GM04504 (cell line): Measurements from ENCODE around the gene SLC19A1.

Source experiments
- DNase-seq: peaks from one replicate; pipeline ENCODE4 v3.0.0-alpha.2; 2012; ENCODE audit warnings: low read depth

SLC19A1 gene

DNA sequence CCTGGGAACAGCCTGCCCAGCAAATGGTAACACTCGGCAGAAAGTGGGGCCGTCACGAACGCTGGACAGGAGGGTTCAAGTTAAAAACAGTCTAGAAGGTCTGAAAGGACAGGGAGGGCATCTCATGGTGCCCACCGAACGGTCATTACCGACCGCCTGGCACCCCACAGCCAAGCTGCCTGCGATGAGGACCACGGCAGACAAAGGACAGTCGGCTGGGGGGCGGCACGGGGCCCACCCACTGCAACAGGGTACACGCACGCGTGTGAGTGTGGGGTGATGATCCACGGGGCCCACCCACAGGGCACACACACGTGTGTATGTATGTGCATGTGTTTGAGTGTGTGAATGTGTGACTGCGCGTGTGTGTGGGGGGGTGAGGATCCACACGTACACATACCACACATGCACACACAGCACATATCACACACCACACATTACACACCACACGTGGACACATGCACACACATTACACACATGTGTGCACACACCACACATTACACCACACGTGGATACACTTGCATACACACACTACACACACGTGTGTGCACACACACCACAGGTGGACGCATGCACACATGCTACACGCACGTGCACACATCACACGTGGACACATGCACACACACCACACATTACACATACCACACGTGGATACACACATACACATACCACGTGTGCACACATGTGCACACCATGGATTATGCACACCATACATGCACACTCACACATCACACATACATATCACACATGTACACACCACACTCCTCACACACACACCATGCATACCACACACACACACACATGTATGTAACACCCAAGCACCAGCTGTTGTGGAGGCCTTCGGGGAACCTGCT, 63.2 kb downstream of the SLC19A1 start:
- no peak for DNase-seq

DNA sequence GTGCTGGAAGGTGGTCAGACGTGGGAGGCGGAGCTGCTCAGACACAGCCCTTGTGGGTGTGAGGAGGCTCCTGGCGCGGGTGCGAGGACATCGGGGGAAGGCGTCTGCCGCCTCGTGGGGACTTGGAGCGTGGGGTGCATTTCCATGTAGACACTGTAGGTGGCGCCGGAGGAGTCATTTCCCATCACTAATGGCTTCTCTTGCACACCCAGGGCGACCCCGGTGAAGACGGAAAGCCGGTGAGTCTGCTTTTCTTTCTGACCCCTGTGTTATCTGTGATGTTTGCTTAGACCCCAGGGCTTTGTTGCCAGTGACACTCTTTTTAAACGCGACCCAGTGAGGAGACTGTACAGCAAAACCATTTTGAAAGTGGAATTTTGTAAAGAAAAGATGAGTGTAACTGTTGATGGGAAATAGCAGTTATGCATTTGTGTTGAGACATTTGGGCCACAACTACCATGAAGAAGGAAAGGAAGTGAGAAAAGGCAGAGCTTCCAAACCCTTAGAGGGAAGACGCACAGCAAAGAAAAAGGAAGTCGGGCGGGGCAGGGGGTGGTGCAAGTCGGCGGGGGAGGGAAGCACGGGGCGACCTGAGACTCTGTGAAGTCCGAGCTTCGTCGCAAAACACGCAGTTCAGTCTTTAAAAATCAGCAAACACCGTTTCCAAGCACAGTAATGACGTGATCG, 64.0 kb downstream of the SLC19A1 start:
- DNase-seq: no peak

DNA sequence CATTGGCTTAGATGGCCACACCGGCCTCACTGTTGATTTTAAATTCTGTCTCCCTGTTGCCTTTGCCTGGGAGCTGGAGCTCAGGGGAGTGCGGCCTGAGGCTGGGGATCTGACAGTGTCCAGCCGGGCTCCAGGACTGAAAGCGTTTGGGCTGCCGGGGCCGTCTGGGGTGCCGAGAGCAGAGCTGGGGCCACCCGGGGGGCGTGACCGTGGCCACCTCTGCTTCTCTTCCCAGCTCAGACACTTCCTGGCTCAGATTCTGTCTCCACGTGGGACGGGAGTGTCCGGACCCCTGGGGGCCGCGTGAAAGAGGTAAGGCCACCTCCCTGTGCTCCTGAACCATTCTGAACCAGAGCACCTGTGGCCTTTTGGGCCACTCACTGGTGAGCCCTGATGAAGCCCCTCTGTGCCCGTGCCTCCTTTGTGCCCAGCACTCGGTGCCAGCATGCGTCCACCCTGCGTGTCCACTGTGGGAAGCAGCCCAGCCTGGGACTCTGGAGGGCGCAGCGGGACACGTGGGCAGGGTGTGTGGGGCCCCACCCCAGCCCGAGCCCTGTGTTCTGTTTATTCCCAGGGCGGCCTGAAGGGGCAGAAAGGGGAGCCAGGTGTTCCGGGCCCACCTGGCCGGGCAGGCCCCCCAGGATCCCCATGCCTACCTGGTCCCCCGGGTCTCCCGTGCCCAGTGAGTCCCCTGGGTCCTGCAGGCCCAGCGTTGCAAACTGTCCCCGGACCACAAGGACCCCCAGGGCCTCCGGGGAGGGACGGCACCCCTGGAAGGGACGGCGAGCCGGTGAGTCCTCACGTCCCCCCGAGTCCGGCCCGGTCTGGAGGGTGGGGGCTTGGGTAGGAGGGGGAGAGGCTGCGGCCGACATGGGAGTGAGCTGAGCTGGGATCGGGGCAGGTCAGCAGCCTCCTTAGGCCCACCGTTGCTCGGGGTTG, 64.8 kb downstream of the SLC19A1 start:
- no peak for DNase-seq

DNA sequence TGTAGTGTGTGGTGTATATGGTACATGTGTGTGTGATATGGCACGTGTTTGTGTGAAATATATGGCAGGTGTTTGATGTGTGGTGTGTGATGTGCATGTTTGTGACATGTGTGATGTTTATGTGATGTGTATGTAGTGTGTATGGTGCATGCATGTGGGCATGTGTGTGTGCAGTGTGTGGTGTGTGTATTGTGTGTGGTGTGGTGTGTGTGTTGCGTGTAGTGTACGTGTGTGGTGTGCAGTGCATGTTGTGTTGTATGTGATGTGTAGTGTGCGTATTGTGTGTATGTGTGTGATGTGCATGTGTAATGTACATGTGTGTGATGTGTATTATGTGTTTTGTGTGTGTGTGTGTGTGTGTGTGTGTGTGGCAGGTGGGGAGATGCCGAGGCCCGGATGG, 65.7 kb downstream of the SLC19A1 start:
- no peak for DNase-seq

DNA sequence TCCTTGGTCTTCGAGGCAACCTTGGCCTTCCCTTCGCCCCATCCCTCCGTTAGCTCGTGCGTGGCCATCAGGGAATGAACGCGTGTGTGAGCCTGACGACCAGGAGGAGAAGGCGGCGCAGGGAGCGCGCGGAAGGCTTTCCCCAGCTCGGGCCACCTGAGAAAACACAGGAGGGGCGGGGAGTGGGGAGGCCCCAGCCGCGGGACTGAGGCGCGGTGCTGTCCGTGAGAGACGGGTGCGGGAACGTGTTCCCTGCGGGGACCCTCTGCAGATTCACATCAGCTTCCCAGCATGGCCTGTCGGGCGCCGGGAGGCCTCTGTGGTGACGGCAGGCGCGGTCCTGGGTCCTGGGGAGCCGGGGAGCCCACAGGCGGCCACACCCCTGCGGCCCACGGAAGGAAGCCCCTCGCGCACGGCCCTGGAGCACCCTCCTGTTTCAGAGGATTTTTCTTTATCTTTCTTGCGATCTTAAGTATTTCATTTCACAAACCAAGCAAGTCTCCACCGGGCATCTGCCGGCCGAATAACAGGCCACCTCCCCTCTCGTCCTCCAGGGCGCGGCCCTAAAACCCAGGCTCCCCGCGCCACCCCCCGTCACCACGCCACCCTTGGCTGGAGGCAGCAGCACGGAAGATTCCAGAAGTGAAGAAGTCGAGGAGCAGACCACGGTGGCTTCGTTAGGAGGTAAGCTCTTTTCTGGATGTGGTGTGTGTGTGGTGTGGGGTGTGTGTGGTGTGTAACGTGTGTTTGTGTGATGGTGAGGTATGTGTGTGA, 66.3 kb downstream of the SLC19A1 start:
- DNase-seq: no peak

DNA sequence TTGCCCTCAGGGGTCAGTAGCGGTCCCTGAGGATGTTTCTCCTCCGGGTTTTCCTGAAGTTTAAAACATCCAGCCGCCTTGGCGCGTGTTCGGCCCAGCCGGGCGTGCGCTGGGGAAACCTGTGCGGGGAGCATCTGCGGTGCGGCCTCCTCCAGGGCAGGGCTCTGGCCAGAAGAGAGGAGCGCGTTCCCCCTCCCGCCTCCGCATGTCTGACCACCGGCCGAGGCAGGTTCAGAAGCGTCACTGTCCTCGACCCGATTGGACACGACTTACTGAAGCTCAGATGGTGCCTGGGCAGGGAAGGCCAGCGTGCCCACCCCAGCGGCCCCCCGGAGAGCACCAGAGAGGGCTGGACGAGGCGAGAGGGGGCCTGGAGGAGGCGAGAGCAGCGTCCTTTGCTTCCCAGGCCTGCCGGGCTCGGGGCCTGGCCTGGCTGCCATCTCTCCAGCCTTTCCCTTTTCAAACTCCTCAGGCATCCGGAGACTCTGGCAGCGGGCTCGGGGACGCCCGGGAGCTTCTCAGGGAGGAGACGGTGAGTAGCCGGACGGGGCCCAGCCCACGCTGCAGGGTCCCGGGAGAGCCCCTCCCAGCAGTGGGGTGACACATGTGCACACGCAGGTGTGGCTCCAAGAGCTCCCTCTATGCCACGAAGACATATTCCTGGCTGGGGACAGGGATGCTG, 67.1 kb downstream of the SLC19A1 start:
- DNase-seq: no peak

DNA sequence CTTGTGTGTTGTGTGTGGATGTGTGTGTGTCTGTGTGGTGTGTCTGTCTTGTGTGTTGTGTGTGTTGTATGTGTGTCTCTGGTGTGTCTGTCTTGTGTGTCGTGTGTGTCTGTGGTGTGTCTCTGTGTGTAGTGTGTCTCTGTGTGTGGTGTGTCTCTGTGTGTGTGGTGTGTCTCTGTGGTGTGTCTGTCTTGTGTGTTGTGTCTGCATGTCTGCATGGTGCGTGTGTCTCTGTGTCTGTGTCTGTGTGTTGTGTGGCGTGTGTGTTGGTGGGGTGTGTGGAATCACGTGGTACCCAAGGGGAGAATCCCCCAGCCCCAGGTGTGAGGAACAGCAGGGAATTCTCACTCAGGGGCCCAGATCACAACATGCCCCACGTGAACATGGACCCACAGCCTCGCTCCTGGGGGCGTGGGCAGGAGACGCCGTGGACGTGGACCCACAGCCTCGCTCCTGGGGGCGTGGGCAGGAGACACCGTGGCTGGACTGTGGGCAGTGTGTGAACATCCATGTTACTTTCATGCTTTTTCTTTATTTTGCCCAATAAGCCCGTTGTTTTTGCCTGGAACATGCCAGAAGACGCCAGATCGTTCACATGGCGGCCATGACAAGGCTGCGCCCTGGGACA, 67.8 kb downstream of the SLC19A1 start:
- no peak for DNase-seq

DNA sequence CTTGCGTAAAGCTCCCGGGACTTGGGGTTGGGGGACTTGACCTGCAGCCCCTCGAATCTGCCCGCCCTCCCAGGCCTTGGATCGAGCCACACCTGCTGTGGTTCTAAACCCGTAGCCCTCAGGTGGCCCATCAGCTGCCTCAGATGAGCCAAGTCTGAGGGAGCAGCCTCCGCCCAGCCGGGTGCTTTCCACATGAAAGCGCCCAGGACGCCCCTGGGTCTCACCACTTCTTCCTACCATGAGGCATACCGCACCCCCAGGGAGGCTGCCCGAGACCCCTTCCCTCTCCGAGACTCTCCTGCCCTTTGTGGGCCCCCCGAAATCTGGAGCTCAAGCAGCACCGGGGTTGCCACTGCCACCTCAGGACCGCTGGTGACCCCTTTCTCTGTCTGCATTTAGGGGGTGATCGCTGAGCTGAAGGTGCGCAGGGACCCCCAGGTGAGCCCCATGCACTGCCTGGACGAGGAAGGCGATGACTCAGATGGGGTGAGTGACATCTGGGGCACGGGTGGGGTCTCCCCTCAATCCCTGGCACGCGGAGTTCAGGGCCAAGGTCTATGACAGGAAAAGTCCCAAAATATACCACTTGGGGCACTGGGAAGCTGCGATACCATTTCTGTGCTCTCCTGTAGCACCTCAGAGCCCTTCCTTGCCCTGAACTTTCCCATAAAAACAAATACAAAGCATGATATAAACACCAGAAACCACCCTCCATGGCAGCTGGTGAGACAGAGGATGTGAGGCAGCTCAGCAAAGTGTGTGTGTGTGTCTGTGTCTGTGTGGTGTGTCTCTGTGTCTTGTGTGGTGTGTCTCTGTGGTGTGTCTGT, 68.5 kb downstream of the SLC19A1 start:
- DNase-seq: no peak

DNA sequence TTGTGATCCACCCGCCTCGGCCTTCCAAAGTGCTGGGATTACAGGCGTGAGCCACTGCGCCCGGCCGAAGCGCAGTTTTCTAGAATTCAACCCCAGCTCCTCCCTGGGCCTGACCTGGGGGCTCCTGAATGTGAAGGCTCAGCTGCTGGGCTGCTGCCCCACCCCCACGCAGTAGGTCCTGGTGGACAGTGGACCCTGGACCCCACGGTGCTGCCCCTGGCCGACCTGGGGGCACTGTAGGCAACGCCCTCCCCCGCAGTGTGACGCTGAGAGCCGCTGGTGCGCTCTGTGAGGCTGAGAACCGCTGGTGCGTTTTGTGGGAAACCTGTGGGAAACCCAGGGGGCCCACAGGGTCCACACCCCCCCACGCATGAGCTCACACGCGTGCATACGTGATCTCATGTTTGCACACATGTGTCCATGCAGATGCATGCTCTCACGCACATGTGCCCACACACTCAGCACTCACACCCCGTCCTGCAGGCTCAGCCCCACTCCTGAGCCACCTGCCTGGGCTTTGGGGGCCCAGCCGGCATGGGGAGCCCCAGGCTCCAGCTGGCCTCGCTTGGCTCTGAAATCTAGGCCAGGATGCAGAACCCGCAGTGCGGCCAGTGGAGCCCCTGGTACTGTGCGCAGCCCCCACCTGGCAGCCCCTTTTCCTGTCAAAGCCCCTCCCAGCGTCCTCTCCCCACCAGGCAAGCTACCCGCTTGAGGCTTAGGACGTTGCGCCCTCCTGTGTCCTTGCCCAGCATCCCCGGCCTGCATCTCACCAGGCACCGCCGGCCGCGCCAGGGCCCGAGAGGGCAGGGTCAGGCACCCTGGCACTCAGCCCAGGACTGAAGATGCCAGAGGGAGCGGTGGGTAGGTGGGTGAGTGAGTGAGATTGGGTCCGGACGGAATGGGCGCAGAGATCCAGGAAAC, 69.5 kb downstream of the SLC19A1 start:
- no peak for DNase-seq

DNA sequence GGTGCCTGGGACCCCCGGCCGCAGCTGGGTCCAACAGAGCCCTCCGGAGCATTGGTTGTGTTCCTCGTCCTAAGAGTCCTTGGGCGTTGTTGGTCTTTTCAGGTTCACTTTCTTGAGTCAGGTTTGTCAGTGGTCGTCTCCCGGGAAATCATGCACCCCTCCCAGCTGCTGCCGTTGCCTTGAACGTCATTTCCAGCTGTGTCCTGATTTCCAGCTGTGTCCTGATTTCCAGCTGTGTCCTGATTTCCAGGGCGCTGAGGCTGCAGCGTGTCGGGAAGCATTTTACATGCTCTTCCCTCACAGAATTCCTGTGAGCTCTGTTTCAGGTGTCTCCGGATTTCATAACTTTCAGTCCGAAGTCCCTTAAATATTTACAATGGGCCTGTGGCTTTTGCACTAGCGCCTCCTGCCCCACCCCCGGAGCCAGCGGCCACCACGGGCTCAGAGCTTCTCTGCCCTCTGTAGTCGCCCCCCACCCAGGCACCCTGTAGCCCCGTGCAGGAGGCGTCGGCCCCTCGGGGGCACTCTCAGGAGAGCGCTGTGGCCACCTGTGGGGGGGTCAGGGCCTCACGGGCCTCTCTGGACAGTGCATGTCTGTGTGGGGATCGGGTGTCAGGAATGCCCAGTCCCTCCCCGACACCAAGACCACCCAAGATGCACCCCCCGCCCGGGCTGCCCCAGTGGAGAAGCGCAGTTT, 70.6 kb downstream of the SLC19A1 start:
- no peak for DNase-seq

DNA sequence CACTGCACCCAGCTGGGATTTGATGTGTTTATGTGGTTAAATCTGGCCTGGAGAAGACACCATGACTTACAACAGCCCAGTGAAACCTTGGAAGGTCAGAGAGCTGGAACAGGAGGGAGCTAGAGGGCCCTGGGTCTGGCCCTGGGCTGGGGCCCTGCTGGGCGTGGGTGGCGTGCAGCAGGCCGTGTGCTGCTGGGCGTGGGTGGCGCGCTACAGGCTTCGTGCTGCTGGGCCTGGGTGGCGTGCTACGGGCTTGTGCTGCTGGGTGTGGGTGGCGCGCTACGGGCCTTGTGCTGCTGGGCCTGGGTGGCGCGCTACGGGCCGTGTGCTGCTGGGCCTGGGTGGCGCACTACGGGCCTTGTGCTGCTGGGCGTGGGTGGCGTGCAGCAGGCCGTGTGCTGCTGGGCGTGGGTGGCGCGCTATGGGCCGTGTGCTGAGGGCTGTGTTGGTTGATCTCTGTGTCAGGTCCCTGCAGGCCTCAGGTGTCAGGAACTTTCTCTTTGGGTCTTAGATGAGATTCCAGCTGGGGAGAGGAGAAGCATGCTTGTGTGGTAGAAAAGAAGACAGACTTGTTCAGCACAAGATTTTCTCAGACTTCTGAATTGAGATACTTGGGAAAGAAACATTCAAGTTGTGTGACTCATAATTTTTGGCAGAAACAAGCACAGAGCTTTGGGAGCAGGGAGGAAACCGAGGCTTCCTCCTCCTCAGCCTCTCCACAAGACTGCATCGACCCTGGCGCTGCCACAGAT, 71.3 kb downstream of the SLC19A1 start:
- DNase-seq: peak; percentile 81

DNA sequence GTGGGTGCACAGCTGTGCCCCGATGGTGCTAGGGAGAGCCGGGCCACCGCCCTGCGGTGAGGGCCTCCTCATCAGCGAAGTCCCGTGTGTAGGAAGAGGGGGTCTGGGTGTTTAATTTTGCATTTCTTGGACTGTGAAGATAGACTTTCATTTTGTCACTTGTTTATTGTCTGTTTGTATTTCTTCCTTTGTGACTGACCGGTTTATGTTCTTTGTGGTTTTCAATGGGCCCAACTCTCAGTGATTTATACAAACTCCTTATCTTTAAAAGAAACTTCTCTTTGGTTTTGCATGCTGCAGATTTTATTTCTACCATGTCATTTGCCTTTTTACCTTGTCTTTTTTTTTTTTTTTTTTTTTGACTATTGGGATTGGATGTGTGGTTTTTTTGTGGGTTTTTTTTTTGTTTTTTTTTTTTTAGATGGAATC, 72.1 kb downstream of the SLC19A1 start:
- peak; percentile 66 for DNase-seq

DNA sequence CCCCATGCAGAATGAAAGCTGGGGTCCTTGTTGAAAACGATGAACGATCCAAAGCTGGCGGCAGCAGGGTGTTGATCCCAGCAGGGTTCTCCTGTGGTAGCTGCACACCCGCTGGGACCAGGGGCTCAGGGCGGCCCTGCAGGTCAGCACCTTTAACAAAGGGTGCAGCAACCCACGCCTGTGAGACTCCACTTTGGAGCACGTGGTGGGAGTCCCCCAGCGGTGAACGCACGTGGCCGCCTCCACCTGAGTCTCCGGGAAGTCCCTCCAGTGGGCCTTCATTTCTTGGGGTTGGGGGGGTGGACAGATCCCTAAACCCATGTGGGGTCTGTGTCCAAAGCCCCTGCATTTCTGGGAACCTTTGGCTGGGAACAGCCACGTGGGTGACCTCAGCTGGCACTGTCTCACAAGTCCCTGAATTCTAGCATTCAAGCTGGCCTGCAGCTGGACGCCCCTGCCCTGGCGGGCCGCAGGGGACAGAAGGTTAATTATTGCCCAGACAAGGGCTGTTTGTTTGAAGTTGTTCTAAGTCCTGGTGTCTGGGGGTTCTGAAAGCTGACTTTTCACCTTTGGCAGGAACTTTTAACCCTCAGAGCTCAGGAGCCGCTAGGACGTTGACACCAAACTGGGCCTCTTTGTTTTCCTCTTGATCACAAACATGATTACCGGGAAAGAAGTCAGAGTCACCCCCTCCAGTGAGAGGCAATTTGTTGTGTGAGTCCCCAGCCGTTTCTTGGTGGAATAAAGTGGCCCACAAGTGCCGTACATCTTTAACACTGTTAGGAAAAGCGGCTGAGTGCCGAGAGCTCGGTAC, 72.8 kb downstream of the SLC19A1 start:
- no peak for DNase-seq

DNA sequence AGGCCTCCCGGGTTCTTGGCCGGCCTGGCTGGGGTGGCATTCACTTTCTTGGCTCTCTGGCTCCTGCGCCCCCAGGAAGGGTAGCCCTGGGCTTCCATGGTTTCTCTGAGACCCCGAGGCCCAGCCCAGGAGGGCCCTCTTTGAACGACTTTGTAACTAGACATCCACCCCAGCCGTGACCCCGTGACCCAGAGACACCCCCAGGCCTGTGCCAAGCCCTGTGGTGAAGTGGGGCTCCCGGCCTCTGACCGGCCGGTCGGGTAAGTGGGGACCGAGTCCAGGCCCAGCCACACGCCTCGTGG, 73.3 kb downstream of the SLC19A1 start:
- DNase-seq: no peak

DNA sequence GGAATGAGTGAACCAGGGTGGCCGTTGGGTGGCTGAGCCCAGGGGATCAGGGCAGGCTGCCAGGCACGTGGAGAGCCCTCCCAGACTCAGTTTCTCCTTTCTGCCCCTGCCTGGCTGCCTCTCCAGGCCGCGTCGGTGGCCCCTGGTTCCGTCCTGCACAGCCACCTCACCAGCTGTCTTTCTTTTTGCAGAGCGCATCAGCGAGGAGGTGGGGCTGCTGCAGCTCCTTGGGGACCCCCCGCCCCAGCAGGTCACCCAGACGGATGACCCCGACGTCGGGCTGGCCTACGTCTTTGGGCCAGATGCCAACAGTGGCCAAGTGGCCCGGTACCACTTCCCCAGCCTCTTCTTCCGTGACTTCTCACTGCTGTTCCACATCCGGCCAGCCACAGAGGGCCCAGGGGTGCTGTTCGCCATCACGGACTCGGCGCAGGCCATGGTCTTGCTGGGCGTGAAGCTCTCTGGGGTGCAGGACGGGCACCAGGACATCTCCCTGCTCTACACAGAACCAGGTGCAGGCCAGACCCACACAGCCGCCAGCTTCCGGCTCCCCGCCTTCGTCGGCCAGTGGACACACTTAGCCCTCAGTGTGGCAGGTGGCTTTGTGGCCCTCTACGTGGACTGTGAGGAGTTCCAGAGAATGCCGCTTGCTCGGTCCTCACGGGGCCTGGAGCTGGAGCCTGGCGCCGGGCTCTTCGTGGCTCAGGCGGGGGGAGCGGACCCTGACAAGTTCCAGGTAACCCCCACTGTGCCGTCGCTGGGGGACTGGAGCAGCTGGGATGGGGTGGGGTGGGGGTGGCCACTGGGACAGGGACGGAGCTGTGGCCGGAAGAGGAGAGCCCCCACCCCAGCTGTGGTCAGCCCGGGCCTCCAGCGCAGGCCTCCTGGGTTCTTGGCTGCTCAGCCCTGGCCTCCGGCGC, 73.9 kb downstream of the SLC19A1 start:
- DNase-seq: no peak
